DMS53 treated with DMSO at 0.1 percent for 48 hours (cell line): ENCODE data around the gene ACHE.
"Not testable (repeated sequence)": the region's sequence is repeated elsewhere in the genome, so short reads cannot be mapped to it uniquely, and the experiment has no call there.

Experiments used
- DNase-seq: peaks from one replicate; lab custom pipeline; 2025; ENCODE audit not compliant: unreplicated experiment; lab: John Stamatoyannopoulos, UW

The ACHE gene

DNA sequence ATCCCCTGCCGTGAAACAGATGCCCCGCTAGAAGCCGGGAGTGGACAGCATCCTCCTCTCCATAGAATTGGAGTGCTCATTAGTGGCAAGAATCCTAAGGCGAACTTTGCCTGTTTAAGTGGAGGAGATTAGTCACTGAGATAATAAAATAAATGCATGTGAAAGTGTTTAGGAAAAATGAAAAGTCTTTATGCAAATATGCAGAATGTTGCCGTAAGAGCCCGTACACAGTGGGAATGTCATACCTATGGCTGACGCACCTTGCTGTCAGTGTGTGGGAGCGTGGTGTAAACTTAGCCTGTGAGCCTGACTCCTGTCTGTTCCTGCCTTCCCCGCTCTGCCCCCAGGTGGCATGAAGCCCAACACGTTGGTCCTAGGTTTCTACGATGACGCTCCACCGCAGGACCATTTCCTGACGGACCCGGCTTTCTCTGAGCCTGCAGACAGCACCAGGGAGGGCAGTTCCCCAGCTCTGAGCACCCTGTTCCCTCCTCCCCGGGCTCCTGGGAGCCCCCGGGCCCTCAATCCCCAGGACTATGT lies 30.2 kb downstream of the ACHE start:
- no peak for DNase-seq

DNA sequence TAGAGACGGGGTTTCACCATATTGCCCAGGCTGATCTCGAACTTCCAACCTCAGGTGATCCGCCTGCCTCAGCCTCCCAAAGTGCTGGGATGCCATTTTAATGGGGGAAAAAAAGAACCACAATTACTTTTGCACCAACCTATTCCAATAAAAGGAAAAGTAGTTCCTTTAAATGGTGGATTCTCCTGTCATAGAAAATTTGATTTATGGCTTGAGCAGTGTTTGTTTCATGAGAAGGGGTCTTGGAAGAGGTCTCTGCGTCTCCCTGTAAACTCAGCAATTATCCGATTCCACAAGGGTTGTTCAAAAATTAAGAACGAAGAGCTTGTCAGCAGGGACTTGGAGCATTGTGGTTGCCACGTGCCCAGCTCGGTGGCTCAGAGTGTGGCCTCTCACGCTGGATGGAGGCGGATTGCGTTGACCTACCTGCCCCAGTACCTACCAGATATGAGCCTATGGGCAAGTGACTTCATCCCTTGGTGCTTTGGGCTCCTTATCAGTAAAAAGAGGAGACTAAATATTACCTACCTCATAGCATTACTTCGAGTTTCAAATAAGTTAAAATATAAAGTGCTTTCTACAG lies 31.3 kb downstream of the ACHE start:
- DNase-seq: no peak

GRCh38 chr7:100863406-100863950 lies 32.2 kb downstream of the ACHE start:
- no peak for DNase-seq

GRCh38 chr7:100861616-100861985 lies 34.1 kb downstream of the ACHE start:
- DNase-seq: no peak

DNA sequence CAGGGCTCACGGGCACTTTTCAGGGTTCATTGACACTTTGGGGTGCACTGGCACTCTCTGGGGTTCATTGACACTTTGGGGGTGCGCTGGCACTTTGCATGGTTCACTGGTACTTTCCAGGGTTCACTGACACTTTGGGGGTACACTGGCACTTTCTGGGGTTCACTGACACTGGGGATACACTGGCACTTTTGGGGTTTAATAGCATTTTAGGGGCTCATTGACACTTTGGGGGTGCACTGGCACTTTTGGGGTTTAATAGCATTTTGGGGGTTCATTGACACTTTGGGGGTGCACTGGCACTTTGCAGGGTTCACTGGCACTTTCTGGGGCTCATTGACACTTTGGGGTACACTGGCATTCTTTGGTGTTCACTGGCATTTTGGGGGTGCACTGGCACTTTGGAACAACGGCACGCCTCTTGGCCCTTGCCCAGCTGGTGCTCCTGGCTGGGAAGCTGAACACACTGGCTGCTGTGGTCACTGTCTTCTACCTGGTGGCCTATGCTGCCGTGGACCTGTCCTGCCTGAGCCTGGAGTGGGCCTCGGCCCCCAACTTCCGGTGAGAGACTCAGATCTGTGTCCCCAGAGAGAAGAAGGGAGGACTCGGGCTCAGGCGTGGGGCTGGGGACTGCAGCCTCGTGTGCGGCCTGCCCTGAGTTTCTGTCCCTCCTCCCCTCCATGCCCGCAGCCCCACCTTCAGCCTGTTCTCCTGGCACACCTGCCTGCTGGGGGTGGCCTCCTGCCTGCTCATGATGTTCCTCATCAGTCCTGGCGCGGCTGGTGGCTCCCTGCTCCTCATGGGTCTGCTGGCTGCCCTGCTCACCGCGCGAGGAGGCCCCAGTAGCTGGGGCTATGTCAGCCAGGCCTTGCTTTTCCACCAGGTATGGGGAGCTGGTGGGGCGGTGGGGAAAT lies 34.7 kb downstream of the ACHE start:
- no peak for DNase-seq

DNA sequence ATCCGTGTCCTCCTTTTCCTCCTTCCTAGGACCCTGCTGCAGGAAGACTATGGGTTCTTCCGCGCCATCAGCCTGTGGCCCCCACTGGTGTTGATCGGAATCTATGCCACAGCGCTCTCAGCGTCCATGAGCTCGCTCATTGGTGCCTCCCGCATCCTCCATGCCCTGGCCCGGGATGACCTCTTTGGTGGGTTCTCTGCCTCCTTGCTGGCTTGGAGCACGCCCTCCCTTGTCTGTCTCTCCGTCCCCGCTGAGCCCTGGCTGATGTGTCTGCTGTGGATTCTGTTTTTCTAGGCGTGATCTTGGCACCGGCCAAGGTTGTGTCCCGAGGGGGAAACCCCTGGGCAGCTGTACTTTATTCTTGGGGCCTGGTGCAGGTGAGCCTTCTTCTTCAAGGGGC lies 35.8 kb downstream of the ACHE start:
- no peak for DNase-seq

DNA sequence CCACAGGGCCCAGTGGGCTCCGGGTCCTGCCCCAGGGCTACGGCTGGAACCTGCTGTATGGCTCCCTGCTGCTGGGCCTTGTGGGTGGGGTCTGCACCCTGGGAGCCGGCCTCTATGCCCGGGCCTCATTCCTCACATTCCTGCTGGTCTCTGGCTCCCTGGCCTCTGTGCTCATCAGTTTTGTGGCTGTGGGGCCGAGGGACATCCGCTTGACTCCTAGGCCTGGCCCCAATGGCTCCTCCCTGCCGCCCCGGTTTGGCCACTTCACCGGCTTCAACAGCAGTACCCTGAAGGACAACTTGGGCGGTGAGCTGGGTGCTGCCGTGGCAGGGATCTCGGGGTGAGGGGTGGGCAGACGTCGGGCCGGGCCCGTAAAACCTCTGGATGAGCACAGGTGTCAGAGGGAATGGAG lies 38.8 kb downstream of the ACHE start:
- no peak for DNase-seq

DNA sequence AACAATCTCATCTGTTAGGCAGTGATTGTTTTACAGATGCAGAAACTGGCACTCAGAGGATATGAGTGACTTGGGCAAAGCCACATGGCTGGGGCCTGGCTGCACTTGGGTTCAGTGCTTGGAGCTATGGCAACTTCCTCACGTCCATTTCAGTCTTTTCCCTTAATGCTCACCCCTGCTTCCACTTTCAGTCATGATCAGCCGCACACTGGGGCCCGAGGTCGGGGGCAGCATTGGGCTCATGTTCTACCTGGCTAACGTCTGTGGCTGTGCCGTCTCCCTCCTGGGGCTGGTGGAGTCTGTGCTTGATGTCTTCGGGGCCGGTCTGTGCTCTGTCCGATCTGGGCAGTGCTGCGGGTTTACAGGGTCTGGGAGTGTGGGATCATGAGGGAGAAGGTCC lies 40.2 kb downstream of the ACHE start:
- DNase-seq: no peak

GRCh38 chr7:100854899-100855298 lies 40.8 kb downstream of the ACHE start:
- DNase-seq: not testable (repeated sequence)

GRCh38 chr7:100854146-100854895 lies 41.4 kb downstream of the ACHE start:
- DNase-seq: no peak

DNA sequence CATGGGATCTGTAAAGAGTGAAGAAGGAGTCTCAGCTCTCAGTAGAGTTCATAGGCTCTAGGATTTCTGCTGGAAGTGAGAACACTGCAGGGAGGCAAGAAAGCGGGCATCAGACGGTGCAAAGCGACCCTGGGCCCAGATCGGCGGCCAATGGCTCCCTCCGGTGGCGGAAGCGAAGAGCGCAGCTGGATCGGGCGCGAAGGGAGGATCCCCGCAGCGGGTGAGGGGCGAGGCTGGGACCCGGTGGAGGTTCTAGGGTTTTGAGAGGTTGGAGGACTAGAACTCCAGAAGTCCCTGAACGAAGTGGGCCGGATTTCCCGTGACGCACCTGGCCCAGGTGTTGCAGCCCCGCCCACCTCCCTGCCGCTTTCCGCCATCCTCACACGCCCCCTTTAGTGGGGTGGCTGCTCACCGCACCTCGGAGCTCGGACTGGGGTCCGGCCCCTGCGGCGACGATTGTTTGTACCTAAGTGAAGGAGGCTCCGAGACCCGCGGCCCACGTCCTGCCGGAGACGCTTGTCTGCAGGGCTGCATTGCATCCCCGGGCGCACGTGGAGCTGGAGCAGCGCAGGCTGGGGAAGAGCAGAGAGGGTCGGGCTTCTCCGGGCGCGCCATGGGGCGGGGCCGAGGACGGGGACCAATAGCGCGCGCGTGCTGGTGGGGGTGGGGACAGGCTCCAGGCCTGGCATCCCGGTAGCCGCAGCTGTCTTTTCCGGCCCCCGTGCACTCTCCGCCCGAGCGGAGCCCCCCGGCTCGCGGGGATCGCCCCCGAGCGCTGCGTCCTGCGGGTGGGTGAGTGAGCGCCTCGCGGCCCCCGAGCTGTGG lies 43.4 kb downstream of the ACHE start, which contains the start of gene SLC12A9:
Gene SLC12A9 (plus strand): TSS at position 666 of the 825 bp plus-strand sequence. CDS start 1,485 bp downstream, outside the sequence.
- peak; percentile 84 for DNase-seq

DNA sequence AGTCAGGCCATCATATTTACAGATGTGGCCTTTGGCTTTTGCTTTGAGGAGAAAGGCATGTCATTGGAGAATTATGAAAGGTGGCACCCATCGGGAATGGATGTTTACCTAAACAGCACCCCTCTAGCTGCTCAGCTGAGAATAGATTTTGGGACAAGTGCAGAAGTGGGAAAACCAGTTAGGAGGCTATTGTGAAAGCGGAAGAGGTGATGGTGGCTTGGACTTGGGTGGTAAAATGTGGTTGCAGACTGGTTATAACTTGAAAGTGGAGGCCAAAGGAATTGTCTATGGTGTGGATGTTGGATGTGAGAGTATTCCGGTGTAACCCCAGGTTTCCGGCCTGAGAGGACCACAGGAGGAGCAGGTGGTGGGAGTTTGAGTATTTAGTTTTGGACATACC lies 48.3 kb downstream of the ACHE start:
- DNase-seq: no peak

- no peak for DNase-seq
These were observed 55.1 kb downstream of the ACHE start for GRCh38 chr7:100840470-100841100.
